Measurements from ENCODE around the gene RBM4B.
A peak's percentile ranks its signal among the peaks of the same experiment; 100 is the strongest.
"Not testable (repeated sequence)": the region's sequence is repeated elsewhere in the genome, so short reads cannot be mapped to it uniquely, and the experiment has no call there.

Gene RBM4B, protein sequence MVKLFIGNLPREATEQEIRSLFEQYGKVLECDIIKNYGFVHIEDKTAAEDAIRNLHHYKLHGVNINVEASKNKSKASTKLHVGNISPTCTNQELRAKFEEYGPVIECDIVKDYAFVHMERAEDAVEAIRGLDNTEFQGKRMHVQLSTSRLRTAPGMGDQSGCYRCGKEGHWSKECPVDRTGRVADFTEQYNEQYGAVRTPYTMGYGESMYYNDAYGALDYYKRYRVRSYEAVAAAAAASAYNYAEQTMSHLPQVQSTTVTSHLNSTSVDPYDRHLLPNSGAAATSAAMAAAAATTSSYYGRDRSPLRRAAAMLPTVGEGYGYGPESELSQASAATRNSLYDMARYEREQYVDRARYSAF

DNA sequence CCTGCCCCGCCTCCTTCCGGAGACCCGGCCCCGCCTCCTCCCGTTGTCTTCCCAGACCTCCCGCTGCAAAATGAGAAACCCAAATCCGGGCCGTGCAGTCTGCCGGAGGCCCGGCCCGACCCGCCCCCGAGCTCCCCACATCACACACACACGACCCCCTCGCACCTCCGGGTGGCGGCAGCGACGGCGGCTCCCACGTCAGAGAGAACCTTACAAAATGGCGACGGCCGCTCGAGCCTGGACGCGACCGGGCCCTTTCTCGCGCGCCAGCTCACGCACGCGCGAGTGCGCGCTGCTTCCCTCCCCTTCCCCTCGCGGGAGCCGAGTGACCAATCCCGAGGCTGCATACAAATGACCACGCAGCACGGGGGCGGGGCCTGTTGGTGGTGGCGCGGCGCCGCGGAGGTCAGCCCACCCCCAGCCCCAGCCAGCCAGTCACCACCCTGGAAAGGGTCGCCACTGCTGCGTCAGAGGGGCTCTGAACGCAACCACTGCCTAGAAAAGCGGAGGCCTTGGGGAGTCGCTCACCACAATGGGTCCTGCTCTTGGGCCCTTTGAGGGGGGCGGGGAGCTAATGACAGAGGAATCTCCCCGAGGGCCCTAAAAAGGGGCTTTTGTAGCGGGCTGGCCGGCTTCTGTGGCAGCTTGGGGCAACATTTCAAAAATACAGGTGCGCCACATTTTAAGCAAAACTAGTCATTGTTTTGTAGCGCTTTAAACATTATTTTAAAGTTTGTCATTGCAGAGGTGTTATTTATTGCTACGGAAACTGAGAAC is at the start of gene RBM4B:
RBM4B (minus strand) TSS at position 289 of the 777 bp plus-strand sequence. CDS start 808 bp downstream, outside the sequence.
- peak; percentile 97 for DNase-seq

DNA sequence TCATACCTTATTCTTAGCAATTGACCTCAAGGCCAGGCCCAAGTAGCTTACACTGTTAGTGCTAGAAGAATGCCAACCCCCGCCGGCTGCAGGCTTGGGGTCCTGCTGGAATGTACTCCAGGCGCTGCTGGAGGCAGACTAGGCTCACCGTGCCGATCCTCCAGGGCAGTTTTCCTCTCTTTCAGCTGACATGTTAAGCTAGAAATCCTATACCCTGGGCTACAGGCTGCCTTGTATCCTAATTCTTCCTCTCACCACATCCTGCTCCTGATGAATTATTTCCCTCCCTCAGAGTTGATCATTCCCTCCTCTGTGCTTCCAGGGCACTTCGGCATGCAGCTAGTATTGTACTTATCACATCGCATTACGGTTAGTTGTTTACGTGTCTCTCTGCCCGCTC is 48.0 kb upstream of the RBM4B start:
- peak; percentile 33 for DNase-seq

DNA sequence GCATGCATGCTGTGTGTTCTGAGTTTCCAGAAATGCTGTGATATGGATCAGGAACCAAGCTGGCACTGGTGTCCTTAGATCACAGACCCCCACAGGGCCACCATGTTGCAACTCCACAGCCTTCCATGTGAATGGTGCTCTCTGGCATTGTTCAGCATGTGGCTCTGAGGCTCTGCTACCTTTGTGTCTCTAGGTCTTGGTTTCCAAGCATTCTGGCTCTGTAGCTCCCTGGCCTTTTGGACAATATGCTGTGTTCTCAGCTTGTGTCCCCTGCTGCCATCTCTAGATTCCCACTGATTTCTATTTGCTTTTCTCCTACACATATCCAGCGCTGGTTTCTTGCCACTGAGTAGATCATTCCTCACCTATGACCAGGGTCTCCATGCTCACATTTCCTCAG is 47.4 kb upstream of the RBM4B start:
- DNase-seq = no peak

DNA sequence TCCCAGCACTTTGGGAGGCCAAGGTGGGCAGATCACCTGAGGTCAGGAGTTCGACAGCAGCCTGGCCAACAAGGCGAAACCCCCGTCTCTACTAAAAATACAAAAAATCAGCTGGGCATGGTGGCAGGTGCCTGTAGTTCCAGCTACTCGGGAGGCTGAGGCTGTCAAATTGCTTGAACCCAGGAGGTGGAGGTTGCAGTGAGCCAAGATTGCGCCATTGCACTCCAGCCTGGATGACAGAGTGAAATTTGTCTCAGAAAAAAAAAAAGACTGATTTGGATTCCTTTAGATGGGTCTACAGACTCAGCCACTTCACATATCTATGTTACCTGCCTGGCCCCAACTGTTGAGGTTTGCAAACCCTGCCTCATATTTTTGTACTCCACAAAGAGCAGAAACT is 46.5 kb upstream of the RBM4B start:
- not testable (repeated sequence) for DNase-seq

DNA sequence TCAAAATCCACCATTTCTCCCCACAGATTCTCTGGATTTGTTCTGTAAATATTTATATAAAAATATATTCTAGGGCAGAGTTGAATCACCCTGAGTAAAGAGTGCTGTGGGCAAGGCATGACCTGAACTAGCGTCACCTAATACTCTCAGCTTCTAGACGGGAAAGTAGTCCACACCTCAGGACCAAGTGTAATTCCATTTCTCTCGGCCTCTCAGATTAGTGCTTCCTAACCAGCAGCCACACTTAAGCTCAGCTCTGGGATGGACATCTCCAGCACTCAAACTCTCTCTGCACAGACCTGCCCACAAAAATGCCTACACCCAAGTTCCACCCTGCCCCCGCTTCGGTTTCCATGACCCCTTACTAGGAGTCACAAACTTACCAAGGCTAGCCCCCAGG is 46.0 kb upstream of the RBM4B start:
- no peak for DNase-seq

DNA sequence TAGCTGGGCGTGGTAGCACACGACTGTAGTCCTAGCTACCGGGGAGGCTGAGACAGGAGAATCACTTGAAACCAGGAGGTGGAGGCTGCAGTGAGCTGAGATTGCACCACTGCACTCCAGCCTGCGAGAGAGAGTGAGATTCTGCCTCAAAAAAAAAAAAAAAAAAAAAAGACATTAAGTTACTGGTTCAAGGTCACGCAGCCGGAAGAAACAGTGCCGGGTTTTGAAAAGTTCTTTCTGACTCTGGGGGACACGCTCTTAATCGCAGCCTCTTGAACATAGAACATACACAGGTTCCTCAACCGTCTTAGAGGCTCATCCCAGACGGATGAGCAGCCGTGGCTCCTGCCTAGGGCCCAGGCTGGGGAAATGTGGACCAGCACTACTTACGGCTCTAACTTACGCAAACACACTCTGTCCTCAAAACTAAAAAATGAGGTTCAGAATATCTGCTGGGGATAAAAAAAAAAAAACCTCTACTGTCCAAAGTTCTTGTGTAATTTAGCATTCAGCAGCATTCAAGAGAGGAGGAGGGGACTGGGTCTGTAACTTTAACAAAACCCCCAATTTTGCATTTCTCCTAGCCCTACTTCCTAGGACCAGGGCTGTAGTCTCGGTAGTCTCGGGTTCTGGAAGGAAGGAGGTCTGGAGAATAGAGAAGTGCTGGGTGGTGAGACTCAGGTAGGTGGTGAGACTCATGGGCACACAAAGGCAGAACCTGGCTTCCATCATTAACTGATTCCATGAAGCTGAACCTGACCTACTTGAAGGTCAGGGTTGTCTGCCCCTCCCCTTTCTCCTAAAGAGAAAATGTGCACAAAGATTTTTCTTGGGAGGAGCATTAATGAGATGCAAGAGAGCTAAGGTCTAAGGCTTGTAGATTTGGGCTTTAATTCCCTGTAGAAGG is 45.3 kb upstream of the RBM4B start:
- no peak for DNase-seq

DNA sequence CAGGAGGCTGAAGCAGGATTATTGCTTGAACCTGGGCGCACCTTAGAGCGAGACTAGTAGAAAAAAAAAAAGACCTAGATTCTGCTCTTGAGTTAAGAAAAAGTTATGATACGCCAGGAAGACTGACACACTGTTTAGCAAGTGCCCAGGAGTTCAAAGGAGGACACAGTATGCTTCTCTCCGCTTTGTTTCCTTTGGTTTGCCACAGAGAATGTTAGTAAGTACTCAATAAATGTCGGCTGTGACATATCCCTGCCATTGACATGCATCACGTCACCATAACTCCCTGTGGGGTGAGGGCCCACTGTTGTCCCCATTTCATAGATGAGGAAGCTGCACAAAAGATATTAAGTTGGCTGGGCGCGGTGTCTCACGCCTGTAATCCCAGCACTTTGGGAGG is 44.3 kb upstream of the RBM4B start:
- no peak for DNase-seq

DNA sequence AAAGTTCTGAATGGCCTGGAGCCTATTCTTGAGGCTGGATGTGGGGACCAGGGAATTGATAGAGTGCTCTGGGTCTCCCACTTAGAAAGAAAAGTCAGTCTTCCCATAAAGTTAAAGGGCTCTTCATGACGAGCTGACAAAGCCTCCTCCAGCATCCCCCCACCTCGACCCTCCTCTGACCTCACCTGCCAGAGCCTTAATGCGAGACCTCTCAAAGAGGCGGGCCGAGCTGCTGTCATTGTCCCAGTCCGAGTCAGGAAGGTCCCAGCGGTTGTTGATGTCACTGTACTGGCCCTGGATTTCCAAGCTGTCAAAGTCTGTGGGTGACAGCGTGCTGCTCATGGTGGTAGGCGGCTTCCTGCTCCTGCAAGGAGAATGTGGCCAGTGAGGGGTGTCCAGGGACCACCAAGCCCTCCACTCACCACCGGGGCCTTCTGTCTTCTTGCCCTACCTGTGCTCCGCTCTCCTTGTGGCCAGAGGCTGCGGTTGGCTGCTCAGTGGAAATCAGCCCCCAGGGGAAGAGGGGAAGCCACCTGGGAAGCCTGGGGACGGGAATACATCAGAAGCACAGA is 43.3 kb upstream of the RBM4B start:
- DNase-seq = no peak

DNA sequence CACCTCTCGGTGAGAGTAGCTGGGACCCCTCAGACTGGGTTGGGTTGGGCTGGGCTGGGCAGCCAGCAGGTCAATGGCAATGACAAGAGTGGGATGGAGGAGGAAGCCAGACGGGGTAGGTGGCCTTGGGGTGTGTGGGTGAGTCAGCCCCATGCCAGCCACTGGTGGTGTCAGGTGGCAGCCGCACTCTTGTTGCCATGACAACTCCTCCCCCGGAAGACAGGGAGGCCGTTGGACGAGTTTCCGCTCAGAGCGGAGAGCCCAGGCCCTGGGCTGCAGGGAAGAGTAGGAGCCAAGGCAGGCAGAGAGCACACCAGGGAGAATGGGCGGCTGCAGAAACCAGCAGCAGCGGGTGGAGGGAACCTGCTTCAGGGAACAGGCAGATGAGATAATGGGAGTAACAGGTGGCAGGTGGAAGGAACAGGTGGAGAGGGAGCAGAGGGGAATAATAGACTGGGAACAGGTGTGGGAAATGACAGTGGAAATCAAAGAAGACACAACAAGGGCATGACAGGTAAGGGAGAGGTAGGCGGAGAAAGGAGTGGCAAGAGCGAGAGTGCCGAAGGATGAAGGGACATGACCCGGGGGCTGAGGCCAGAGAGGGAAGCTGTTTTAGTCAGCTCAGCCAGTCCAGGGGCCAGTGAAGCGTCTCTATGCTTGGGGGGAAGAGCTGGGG is 42.7 kb upstream of the RBM4B start:
- no peak for DNase-seq

DNA sequence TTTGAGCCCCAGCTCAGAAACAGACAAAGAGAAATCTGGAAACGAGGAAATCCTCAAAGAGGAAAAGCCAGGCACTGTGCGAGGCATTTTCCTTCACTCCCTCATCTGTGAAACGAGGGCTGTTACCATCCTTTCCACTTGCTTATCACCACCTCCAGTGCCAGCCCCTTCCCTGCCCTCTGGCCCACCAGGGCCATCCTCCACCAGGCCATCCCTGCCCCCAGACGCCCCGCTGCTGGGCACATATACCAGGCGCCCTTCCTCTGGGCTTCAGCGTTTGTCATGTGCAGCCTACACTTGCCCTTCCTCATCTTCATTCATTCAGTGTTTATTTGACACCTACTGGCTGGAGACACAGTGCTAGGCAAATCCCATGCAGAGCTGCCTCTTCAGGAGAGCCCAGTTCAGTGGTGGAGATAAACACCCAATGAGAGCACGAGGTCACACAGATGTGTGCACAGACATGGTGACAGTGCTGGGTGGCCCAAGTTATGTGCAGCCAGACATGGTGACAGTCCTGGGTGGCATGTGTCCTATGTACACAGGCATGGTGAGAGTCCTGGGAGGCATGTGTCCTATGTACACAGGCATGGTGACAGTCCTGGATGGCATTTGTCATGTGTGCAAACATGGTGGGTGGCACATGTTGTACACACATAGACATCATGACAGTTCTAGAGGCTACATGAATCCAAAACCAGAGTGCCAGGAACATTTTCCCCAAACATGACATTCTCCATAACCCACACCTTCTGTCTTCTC is 41.6 kb upstream of the RBM4B start:
- DNase-seq = no peak

DNA sequence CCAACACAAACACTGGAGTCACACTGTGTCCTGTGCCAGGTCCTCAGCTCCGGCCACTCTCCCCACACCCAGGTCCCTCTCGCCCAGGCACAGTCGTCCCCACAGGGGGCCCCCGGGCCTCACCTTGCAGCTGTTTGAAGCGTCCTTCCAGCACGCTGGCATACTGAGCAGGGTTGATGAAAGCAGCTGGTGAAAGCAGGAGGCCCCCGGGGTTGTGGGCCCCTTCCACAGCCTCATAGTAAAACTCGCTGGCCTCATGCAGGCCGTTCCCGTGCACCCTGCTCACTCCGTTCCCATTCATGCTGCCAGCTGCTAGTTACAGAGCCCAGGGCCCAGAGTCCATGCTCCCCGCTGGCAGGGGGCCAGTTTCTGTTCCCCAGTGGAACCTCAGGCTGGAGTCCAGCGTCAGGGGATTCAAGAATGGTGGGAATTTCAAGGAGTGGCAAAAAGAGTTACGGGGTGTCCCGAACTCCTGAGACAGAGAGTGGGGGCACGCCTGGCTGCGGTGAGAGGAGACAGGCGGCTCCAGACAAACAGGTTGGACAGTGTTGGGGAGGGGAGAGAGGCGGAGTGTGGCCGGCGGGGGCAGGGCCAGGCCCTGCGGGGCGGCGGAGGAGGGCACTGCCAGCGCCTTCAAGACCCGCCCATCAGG is 40.8 kb upstream of the RBM4B start:
- DNase-seq = no peak

DNA sequence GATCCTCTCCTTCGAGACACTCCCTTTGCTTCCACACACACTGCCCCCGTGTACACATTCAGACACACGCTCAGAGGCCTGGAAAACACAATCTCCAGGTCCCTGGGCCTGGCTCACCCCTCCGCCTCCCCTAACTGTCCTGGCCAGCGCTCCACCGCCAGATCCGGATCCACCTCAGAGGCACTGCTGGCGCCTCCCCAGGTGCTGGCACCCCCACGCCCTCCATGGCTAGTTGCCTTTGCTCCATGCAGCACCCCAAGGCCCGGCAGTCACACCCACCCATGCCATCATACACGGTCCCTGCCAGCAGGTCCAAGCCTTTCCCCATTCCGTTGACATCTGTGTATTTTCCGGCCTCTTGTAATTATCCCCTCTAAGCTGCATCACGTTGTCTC is 40.2 kb upstream of the RBM4B start:
- no peak for DNase-seq

DNA sequence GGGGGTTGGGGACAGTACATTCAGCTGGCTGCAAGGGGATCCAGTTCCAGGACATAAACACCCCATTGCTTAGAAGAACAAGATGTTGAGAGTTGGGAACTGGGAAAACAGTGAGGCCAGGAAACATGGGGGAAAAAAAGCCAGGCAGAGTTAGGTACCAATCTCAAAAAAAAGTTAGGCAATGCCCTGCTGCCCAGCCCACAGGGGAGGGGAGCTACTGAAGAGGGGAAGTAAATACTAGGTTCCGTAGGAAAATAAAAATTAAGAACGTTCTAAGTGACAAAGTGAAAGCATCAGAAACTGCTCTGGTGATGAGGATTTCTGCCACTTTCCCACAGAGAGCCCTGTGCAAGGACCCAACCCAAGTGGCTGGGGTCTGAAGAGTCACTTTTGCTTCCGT is 39.3 kb upstream of the RBM4B start:
- DNase-seq = no peak

DNA sequence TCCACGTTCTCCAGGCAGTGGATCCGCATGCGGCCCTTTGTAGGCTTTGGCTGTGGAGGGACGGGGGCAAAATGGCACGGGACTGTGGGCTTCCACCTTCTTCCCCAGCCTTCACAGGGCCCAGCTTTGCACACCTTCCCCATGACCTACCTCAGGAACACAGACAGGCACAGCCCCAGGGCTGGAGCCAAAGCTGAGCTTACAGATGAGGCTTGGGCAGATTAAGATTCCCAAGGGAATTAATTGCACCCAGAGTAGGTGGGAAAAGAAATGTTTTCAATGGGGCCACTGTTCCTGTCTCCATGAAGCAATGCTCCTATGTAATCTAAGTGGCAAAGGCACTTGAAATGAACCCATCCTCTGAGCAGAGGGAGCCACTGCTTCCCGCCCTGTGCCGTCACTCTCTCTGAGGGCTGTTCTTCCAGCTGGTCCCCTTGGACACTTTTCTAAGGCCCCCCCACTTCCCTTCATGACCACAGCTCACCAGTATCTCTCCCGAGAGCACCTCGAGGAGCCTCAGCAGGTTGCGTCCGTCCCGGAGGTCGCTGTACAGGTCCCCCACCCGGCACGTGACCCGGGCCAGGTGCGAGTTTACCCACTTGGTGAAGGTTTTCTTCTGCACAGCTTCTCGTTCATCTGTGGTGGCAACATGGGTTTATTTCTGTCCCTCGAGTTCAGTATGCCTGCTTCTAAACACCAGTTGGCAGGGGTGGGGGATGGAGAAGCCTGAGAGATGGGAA is 37.8 kb upstream of the RBM4B start:
- peak; percentile 72 for DNase-seq

DNA sequence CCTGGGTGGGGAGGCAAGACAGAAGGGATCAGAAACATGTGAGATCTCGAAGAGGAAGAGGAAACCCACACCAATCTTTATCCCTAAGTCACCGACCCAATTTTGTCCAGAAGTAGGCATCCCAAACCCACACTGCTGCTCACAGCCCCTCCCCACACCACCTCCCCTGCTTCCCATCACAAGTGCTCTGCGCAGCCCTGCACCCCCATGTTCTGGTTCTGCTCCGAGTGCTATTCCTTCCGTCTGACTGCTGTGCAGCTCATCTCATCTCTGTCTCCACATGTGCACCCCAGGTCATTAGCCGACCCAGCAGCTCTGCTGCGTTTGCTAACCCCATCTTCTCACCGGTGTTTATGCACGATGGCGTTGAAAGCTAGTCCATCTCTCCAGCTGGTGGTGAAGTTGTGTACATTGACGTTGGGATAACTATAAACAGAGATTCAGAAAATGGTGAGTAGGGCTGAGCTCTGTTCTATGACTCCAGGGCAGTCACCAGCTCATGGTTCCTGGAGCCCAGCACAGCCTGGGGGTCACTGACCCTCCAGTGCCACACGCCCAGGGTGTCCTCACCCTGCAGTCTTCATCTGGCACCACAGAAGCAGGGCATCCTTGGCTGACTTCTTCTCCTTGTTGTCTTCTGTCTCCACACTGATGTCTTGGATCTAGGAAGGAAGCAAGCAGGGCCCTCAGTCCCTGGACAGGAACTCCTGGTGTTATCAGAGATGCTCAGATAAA is 36.2 kb upstream of the RBM4B start:
- no peak for DNase-seq

DNA sequence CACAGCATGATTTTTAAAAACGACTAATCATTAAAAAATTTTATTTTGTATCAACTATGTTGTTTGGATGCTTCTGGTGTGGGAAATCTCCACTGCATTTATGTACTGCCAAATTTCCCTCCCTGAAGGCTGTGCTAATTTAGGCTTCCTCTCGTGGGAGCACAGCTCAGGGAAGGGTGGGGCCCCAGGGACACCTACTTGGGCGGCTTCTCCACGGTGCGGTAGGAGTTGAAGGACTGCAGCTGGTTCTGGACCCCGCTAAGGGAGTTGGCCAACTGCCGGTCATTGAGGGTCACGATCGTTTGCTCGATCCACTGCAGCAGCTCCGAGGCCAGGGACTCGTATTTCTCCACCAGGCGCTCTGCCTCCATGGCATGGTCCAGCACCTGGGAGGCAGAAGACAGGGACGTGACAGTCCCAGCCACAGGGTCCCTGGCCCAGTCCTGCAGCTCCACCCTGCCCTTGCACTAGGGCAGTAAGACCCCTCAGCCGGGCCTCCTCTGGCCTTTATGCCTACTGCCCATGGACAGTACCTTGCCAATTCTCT is 32.8 kb upstream of the RBM4B start:
- no peak for DNase-seq

DNA sequence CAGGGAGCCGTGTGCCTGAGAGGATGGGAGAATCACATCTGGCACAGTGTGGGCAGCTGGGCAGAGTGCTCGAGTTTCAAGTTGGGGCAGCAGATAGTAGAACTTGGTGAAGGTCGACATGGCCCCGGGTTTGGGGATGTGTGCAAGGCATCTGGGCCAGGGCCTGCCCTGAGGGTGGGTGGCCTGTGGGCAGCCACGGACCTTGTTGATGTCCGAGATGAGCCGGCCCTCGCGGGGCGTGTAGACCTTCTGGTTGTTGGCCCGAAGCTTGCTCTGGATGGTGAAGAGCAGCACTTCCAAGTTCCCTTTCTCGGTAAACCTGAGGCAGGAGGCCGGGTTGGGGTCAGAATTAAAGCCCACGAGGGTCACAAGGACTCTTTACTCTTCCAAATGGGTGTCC is 31.0 kb upstream of the RBM4B start:
- DNase-seq = no peak

DNA sequence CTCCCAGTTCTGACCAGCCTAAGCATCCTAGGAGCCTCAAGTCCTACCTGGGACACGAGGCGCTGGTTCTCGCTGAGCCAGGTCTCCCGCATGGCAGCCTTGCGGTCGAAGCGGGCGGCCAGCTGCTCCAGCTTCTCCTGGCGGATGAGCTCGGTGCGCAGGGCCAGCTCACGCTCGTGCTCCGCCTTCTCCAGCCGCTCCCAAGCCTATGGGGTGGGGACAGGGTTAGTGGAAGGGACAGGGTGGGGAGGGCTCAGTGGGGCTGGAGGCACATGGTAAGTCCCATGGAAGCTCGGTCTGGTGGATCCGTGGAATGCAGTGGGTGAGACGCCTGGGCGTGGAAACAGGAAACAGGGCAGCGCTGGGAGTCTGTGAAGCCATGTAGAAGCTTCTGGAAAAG is 30.4 kb upstream of the RBM4B start:
- DNase-seq = no peak

DNA sequence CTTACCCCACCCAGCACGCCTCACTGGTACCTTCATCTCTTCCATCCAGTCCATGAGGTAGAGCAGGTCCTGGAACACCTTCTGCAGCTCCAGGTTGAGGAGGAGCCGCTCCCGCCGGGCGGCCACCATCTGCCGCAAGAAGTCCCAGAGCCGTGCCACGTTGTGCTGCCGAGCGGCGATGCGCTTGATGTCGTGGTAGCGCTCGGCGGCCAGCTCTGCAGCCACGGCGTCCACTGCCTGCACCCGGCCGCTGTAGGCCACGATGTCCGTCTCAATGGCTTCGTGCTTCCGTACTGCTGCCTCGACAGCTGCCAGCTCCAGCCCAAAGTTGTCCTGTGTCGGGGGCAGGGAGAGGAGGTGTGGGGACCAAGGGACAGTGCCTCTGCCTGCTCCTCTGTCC is 29.8 kb upstream of the RBM4B start:
- no peak for DNase-seq

All from NCI-H82 (cell line).